GM23248 (cell line): ENCODE results near the gene PLEKHA5.

Source experiments
- EZH2 ChIP-seq: fragments of 200-600 bp; sonication (generic); IDR thresholded peaks from 2 replicates; pipeline ENCODE4 v1.6.1; 2018; ENCODE audit warnings: antibody characterized with exemption, mild to moderate bottlenecking; ENCODE audit not compliant: insufficient read depth, poor library complexity, severe bottlenecking
- EZH2phosphoT487 ChIP-seq: fragments of 200-600 bp; sonication (generic); IDR thresholded peaks from 2 replicates; pipeline ENCODE4 v1.6.1; 2018; ENCODE audit warnings: antibody characterized with exemption, moderate library complexity, mild to moderate bottlenecking, low read depth; ENCODE audit not compliant: insufficient read depth

GRCh38 chr12:19351346-19351745, 221.8 kb downstream of the PLEKHA5 start:
- TF ChIP-seq EZH2 (no peak), EZH2phosphoT487 (no peak)
